SU-DHL-6 (cell line): ENCODE data around the gene MZB1.

Source experiments
- H2AFZ ChIP-seq: fragments of 200-600 bp; sonication (generic); 2 replicates; pipeline ENCODE4 v1.6.1; 2014; ENCODE audit warnings: low read depth, mild to moderate bottlenecking, moderate library complexity, mixed read lengths, antibody characterized with exemption, low read length; ENCODE audit not compliant: severe bottlenecking
- H3F3A ChIP-seq: fragments of 200-600 bp; shearing (Covaris generic); 2 replicates; pipeline ENCODE4 v1.6.0; 2016; ENCODE audit warnings: antibody characterized with exemption, mild to moderate bottlenecking; ENCODE audit not compliant: insufficient read depth
- H3K27ac ChIP-seq: fragments of 200-600 bp; sonication (generic); 2 replicates; pipeline ENCODE4 v1.5.1; 2016; ENCODE audit warnings: low read depth, mild to moderate bottlenecking, low read length, moderate library complexity, mixed read lengths
- H3K27me3 ChIP-seq: fragments of 200-600 bp; sonication (generic), shearing (Covaris generic); 2 replicates; pipeline ENCODE4 v1.6.0; 2014; ENCODE audit warnings: mild to moderate bottlenecking, low read length
- H3K36me3 ChIP-seq: fragments of 200-600 bp; sonication (generic); 2 replicates; pipeline ENCODE4 v1.6.1; 2014; ENCODE audit warnings: mild to moderate bottlenecking, low read length, mixed read lengths
- H3K4me2 ChIP-seq: fragments of 300-600, 200-600 bp; shearing (Covaris generic), sonication (generic); 2 replicates; pipeline ENCODE4 v1.6.0; 2014; ENCODE audit warnings: low read length, low read depth, mild to moderate bottlenecking; ENCODE audit not compliant: poor library complexity, severe bottlenecking
- H3K4me3 ChIP-seq: fragments of 200-600 bp; sonication (generic); 2 replicates; pipeline ENCODE4 v1.5.1; 2014; ENCODE audit warnings: antibody characterized with exemption, low read length, mild to moderate bottlenecking, mixed read lengths; ENCODE audit not compliant: insufficient read depth, poor library complexity, severe bottlenecking
- H3K79me2 ChIP-seq: fragments of 200-600 bp; sonication (generic); 2 replicates; pipeline ENCODE4 v1.6.1; 2014; ENCODE audit warnings: mild to moderate bottlenecking, low read length, moderate library complexity; ENCODE audit not compliant: insufficient read depth
- H3K9ac ChIP-seq: fragments of 200-600 bp; sonication (generic); 2 replicates; pipeline ENCODE4 v1.7.0; 2014; ENCODE audit warnings: mild to moderate bottlenecking, low read length
- H3K9me2 ChIP-seq: fragments of 200-600 bp; sonication (generic); replicated peaks from 2 replicates; pipeline ENCODE4 v1.6.1; 2014; ENCODE audit warnings: low read length; ENCODE audit not compliant: insufficient read depth
- H3K9me3 ChIP-seq: fragments of 200-600 bp; sonication (generic); 2 replicates; pipeline ENCODE4 v1.6.1; 2014; ENCODE audit warnings: low read length, mixed read lengths; ENCODE audit not compliant: insufficient read depth
- H4K20me1 ChIP-seq: fragments of 200-600 bp; sonication (generic); 2 replicates; pipeline ENCODE4 v1.6.1; 2014; ENCODE audit warnings: low read depth, mild to moderate bottlenecking, antibody characterized with exemption, low read length, moderate library complexity, mixed read lengths
- CTCF ChIP-seq: fragments of 200-600 bp; sonication (generic); IDR thresholded peaks from one replicate; pipeline ENCODE4 v1.5.1; 2017; ENCODE audit warnings: antibody characterized with exemption, mild to moderate bottlenecking, low read length, moderate library complexity; ENCODE audit not compliant: insufficient read depth, poor library complexity, severe bottlenecking
- EZH2phosphoT487 ChIP-seq: fragments of 200-600 bp; sonication (generic), shearing (Covaris generic); conservative IDR thresholded peaks from 2 replicates; pipeline ENCODE4 v1.6.1; 2018; ENCODE audit warnings: mild to moderate bottlenecking, antibody characterized with exemption, low read length, moderate library complexity, mixed read lengths

Gene MZB1

GRCh38 chr5:139341689-139342422 lies 47.9 kb downstream of the MZB1 start, which contains the start of gene PAIP2:
TSS of gene PAIP2 (plus strand) at chr5:139341854. CDS start at chr5:139363785, 21,931 bp downstream.
- H3K4me3 ChIP-seq: peak within 1 kb of the TSS; percentile 82
- TF ChIP-seq CTCF: peak; percentile 55
- TF ChIP-seq EZH2phosphoT487: no peak

GRCh38 chr5:139341187-139341688 lies 48.5 kb downstream of the MZB1 start:
- Histone ChIP-seq H3K27me3 (no peaks in the 10 kb centered on the region), H3K4me2 (peak overlapping the region; percentile 98), H3K27ac (0 out of 2 replicates have a peak overlapping the region, but pooled peaks have one; percentile 11), H3K9ac (peak overlapping the region; percentile 68), H3F3A (peaks cover 37% of the 10 kb centered on the region), H3K79me2 (peaks cover 40% of the 10 kb centered on the region), H3K9me2 (no peaks in the 10 kb centered on the region), H4K20me1 (0 out of 2 replicates have a peak, but pooled peaks cover 3% of the 10 kb centered on the region), H3K36me3 (no peaks in the 10 kb centered on the region; the same call in 1 of the 2 replicates), H3K4me3 (peak overlapping the region; percentile 82), H2AFZ (peak overlapping the region; percentile 49), H3K9me3 (no peaks in the 10 kb centered on the region)
- TF ChIP-seq CTCF (no peak), EZH2phosphoT487 (no peak)

More at GRCh38 chr5:139341689-139342422, 47.9 kb downstream of the MZB1 start, which contains the start of gene PAIP2:
- Histone ChIP-seq H3K4me2 (peak within 1 kb of the TSS; percentile 98), H3F3A (peaks cover 31% of the 10 kb centered on the region), H3K9me3 (no peaks in the 10 kb centered on the region), H2AFZ (peak within 1 kb of the TSS; percentile 49), H3K27ac (peak within 1 kb of the TSS; percentile 86), H4K20me1 (0 out of 2 replicates have a peak, but pooled peaks cover 3% of the 10 kb centered on the region), H3K79me2 (peaks cover 46% of the 10 kb centered on the region), H3K36me3 (no peaks in the 10 kb centered on the region; the same call in 1 of the 2 replicates), H3K9me2 (no peaks in the 10 kb centered on the region), H3K9ac (peak within 1 kb of the TSS; percentile 68), H3K27me3 (no peaks in the 10 kb centered on the region)

- Histone ChIP-seq H3K9ac (no peak overlapping the region), H3K4me3 (no peak overlapping the region), H3K4me2 (no peak overlapping the region), H3K9me3 (no peaks in the 10 kb centered on the region), H2AFZ (no peak overlapping the region), H4K20me1 (0 out of 2 replicates have a peak, but pooled peaks cover 3% of the 10 kb centered on the region), H3K27ac (no peak overlapping the region), H3K79me2 (peaks cover 28% of the 10 kb centered on the region), H3K36me3 (no peaks in the 10 kb centered on the region; the same call in 1 of the 2 replicates), H3K27me3 (no peaks in the 10 kb centered on the region), H3K9me2 (no peaks in the 10 kb centered on the region), H3F3A (peaks cover 47% of the 10 kb centered on the region)
- no peak for TF ChIP-seq CTCF
- TF ChIP-seq EZH2phosphoT487: no peak
These were observed 49.7 kb downstream of the MZB1 start for GRCh38 chr5:139340051-139340450.
